ENCODE measurements around the gene WDTC1.

WDTC1 gene

GRCh38 chr1:27316860-27317259, 82.4 kb downstream of the WDTC1 start:
- Histone ChIP-seq H3K4me1 (no peaks in the 10 kb centered on the region), H3K9me3 (no peaks in the 10 kb centered on the region), H3K36me3 (no peaks in the 10 kb centered on the region), H3K4me3 (ENCODE audit: low read depth, low read length) (no peak overlapping the region), H3K27me3 (no peaks in the 10 kb centered on the region)
- no peak for TF ChIP-seq CTCF (IDR thresholded peaks at IDR 0.05; ENCODE audit: low read depth, low read length)
- no peak for DNase-seq

GRCh38 chr1:27318136-27318535, 83.7 kb downstream of the WDTC1 start:
- Histone ChIP-seq H3K4me1 (no peaks in the 10 kb centered on the region), H3K36me3 (no peaks in the 10 kb centered on the region), H3K9me3 (no peaks in the 10 kb centered on the region), H3K4me3 (ENCODE audit: low read depth, low read length) (no peak overlapping the region), H3K27me3 (no peaks in the 10 kb centered on the region)
- TF ChIP-seq CTCF (IDR thresholded peaks at IDR 0.05; ENCODE audit: low read depth, low read length) = no peak
- no peak for DNase-seq

GRCh38 chr1:27318596-27318995, 84.2 kb downstream of the WDTC1 start:
- Histone ChIP-seq H3K36me3 (no peaks in the 10 kb centered on the region), H3K27me3 (no peaks in the 10 kb centered on the region), H3K9me3 (no peaks in the 10 kb centered on the region), H3K4me3 (ENCODE audit: low read depth, low read length) (no peak overlapping the region), H3K4me1 (no peaks in the 10 kb centered on the region)
- no peak for TF ChIP-seq CTCF (IDR thresholded peaks at IDR 0.05; ENCODE audit: low read depth, low read length)
- DNase-seq = no peak

GRCh38 chr1:27321813-27322568, 87.6 kb downstream of the WDTC1 start, which contains the start of gene TMEM222:
Gene TMEM222, plus strand, starts transcription at chr1:27322163. Its CDS starts 35 bp downstream, at chr1:27322198.
- TF ChIP-seq CTCF (IDR thresholded peaks at IDR 0.05; ENCODE audit: low read depth, low read length) = no peak
- peak; percentile 93 for DNase-seq
- H3K36me3 ChIP-seq = 0 out of 2 replicates have a peak, but pooled peaks cover 3% of the 10 kb centered on the region
- no peaks in the 10 kb centered on the region for H3K9me3 ChIP-seq
- H3K4me3 ChIP-seq (ENCODE audit: low read depth, low read length) = peak within 1 kb of the TSS; percentile 96
- H3K27me3 ChIP-seq = no peaks in the 10 kb centered on the region
- no peaks in the 10 kb centered on the region for H3K4me1 ChIP-seq

- Histone ChIP-seq H3K4me1 (no peaks in the 10 kb centered on the region), H3K27me3 (no peaks in the 10 kb centered on the region), H3K4me3 (ENCODE audit: low read depth, low read length) (peak overlapping the region; percentile 96), H3K36me3 (0 out of 2 replicates have a peak, but pooled peaks cover 3% of the 10 kb centered on the region), H3K9me3 (no peaks in the 10 kb centered on the region)
- no peak for DNase-seq
- TF ChIP-seq CTCF (IDR thresholded peaks at IDR 0.05; ENCODE audit: low read depth, low read length) = no peak
Measured at GRCh38 chr1:27322569-27323240, 88.3 kb downstream of the WDTC1 start.

- no peaks in the 10 kb centered on the region for H3K9me3 ChIP-seq
- no peaks in the 10 kb centered on the region for H3K27me3 ChIP-seq
- H3K4me1 ChIP-seq = no peaks in the 10 kb centered on the region
- no peak overlapping the region for H3K4me3 ChIP-seq (ENCODE audit: low read depth, low read length)
- no peak for TF ChIP-seq CTCF (IDR thresholded peaks at IDR 0.05; ENCODE audit: low read depth, low read length)
- no peak for DNase-seq
- H3K36me3 ChIP-seq = 0 out of 2 replicates have a peak, but pooled peaks cover 3% of the 10 kb centered on the region
Measured at GRCh38 chr1:27325286-27325685, 90.9 kb downstream of the WDTC1 start.

Data from BE2C (cell line).